Measurements from ENCODE around the gene BFSP1. TPM values are rescaled to one million over a fixed set of nuclear protein-coding genes. Genes with fewer than 3 reads are reported as not detected.

The BFSP1 gene
- total RNA-seq, 1 donor from 2014 or later: 1.3 TPM

DNA sequence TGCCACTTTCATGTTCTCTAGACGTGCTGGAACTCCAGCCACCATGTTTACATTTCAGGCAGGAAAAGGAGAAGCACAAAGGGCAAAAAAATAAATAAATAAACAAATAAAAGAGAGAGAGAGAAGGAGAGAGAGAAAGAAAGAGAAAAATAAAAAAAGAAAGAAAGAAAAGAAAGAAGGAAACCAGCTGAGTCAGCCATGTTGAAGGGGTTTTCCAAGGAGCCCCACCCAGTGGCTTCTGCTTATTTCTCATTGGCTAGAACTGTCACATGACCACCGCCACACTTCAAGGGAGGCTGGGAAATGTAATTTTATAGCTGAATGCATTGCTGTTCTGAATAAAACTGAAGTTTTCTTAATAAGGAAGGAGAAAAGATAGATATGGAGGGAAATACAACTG lies 71.1 kb downstream of the BFSP1 start:
- ATAC-seq: no peak

DNA sequence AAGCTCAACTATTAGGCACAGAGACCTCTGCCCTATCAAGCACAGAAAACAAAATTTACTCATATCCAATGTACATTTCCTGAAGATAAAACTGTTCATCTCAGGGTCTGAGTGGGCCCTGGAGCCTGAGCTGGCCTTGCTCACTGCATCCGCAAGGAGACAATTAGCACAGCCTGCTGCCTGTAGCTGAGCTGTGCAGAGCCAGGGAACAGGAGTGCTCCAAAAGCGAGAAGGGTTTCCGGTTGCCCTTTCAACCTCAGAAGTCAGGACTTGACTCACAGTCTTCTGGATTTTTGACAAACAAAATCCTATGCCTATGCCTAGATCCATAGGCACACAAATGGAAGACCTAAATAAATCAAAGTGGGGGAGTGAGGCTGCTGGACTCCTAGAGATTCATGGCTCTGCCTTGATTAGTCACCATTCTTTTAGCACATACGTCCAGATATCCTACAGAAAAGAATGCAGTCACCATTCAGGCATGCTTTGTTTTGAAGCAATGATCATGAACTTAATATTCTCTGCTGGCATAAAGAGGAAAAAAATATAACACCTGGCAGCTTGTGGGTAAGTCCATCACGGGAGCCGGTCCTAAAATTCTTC lies 73.5 kb downstream of the BFSP1 start:
- ATAC-seq: no peak

DNA sequence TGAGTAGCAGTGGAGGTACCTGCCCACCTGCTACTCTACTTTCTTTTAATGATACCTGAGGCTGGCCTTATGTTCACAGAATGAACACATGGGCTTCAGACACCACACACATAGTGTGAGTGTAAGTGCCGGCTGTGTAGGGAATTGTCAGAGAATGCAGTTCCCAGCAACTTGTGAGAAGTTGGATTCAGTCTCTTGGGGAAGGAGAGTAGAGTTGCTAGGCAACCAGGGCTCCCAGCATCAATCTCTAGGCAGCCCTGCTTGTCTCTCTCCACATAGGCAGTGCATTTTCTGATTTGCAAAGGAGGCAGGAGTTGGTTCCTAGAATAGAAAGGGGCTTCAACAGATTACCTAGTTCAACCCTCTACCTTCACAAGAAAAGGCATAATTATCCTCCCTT lies 74.1 kb downstream of the BFSP1 start:
- ATAC-seq: no peak

DNA sequence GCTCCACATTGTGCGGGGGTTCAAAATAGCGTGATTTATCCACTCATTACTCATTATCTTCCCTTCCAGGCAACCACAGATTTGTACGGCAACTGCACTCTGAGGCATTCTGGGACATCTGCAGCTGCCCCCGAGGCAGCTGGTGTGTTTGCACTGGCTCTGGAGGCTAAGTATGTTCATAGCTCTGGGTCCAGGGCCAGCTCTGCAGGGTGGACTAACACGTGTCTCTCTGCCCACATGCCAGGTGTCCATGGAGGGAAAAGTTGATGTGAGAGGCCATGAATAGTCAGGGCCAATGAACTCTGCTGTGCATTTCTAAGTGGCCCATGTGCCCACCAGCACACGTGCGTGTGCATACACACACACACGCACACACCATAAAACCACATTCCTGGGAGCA lies 74.9 kb downstream of the BFSP1 start:
- ATAC-seq: no peak

DNA sequence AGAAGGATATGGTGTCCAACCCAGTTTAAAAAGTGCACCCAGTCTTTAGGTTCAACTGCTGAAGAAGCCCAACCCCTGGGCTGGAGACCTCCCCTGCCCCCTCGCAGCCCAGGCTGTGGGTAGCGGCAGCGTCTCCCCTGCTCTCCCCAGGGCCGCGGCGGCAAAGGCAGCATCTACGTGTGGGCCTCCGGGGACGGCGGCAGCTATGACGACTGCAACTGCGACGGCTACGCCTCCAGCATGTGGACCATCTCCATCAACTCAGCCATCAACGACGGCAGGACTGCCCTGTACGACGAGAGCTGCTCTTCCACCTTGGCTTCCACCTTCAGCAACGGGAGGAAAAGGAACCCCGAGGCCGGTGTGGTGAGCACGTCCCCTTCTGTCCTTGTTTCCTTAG lies 77.6 kb downstream of the BFSP1 start:
- no peak for ATAC-seq

DNA sequence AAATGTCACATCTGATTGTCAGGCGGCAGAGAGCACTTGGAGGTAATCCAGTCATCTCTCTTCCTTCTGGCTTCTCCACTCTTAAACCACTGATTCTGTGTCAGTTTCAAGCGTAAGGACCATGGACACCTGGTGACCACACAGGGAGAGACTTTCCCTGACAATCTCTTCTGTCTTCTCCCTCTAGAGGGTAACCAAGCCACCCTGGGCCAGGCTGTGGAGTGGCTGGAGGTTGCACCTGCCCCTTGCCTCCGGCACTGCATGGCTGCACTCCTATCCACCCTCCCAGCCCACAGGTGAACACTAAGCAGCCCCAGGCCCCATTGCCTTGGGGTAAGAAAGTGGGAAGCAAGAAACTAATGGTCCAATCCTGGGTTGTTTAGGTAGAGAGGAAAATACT lies 78.7 kb downstream of the BFSP1 start:
- no peak for ATAC-seq

DNA sequence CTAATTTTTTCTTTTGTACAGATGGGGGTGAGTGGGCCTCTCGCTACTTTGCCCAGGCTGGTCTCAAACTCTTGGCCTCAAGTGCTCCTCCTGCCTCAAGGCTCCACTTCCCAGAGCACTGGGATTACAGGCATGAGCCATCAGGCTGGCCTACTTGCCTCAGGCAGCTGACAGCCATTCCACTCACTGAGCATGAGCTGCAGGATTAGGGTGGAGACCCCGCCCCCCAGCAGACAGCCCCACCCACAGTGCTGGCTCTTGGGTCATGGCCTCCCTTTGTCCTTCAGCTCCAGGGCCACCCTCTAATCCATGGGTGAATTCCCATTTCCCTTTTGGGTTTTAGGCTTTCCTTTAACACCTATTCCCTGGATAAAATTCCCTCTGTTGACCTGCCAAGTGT lies 82.1 kb downstream of the BFSP1 start:
- no peak for ATAC-seq

DNA sequence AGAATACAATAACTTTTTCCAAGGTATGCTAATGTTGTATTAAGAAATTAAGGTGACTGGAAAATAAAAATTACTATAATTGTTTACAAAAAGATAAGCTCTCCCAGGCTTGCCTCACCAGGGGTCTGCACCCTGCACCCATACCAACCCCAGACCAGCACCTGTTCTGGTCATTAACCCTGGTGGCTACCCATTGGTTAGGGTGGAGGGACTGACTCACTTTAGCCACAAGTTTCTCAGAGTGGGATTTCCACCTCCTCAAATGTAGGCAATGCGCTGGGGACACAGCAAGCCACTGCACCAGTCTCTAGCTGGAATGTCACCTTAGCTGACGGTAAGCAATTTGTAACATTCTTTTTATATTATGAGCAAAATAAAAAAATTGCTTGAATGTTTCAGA lies 83.1 kb downstream of the BFSP1 start:
- no peak for ATAC-seq

DNA sequence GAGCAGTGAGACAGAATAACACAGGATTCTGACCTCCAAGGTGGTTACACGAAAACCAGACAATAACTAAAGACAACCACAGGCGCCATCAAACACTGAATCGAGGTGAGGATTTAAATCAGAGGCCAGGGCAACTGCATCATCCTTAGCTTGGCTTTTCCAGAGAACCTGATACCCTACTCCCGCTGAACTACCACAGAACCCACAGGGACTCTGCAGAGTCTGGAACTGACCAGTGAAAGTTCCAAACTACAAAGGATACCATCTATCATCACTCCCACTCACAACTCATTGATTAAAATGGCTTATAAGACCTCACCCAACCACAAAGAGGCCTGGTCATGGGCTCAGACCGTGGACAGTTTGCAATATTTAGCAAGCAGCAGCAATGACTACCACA lies 85.0 kb downstream of the BFSP1 start:
- no peak for ATAC-seq

DNA sequence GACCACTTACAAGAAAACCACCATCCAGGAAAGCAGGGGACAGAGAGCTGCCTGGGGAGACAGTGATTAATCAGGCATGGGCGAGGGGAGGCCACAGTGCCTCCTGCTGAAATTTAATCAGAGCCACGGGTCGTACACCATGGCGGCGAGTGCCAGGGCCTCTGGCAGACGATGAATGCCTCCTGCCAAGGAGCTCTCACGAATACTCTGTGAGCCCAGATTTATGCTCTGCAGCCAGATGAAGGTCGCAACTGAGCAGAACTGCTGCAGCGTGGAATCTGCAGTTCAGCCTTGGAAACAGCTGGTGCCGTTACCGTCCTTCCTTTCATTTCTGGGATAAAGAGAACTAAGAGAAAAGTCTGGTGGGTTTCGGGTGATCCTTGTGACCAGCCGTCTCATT lies 85.6 kb downstream of the BFSP1 start:
- ATAC-seq: no peak

DNA sequence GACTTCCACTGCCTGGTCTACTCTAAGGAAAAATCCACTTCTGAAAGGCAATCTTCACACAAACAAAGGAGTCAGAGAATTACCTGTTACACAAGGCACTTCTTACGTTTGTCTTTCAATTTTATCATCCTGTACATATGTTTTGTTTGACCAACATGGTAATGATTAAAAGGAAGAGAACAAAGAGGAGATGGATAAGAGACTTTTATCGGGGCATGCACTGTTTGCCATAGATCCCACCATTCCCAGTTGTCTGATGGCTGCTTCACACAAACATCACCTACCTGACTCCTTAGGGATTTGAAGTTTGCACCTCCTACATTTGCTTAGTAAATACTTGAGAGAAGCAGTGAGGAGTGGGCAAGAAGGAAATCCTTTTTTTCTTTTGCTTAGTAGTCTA lies 87.1 kb downstream of the BFSP1 start:
- no peak for ATAC-seq

Other genes starting within 250 kb of the BFSP1 start
- 222 TPM for gene DSTN, start 38.7 kb upstream of the BFSP1 start, total RNA-seq
- 74.5 TPM for gene RRBP1, start 150.9 kb upstream of the BFSP1 start, total RNA-seq
- gene BANF2, start 168.6 kb upstream of the BFSP1 start, total RNA-seq: not detected

Measured in esophagus mucosa (tissue), 1 donor.